ENCODE measurements around the gene FCMR.
"Not testable (repeated sequence)": the region's sequence is repeated elsewhere in the genome, so short reads cannot be mapped to it uniquely, and the experiment has no call there.

Gene FCMR

DNA sequence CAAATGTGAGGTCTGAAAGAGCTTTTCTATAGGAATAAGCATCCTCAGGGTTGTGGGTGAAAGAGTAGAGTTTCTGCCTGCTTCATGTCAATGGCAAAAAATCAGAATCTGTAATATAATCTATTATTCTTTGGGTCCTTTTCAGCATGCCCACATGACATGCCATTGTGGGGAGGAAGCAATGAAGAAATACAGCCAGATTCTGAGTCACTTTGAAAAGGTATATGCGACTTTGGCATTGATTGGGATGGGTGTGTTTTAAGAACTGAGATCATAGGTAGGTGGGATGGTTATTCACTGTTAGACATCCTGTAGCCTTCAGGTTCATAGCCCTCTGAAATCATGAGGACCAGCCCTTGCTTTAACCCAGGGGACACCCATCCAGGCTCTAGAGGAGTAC lies 54.5 kb downstream of the FCMR start:
- DNase-seq = no peak

- DNase-seq = no peak
These were observed 55.7 kb downstream of the FCMR start for GRCh38 chr1:206866062-206866461.

DNA sequence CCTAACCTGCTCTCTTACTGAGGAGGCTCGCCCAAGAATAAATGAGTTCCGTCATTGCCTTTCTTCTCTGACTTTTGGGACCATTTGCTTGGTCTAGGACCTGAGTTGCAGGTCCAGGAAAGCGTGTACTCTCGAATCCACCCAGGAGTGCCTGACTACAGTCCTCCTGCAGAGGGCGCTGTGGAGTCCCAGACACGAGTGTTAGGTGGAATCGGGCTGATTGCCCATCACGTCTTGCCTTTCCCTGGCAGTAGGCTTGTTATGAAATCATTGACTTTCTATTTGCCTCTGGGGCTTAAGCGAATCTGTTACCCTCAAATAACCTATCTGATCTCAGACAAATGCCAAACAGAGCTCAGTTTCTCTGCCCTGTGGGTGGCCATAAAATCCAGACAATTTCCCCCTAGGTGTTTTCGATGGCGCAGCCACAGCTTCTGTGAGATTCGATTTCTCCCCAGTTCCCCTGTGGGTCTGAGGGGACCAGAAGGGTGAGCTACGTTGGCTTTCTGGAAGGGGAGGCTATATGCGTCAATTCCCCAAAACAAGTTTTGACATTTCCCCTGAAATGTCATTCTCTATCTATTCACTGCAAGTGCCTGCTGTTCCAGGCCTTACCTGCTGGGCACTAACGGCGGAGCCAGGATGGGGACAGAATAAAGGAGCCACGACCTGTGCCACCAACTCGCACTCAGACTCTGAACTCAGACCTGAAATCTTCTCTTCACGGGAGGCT lies 56.6 kb downstream of the FCMR start, which contains the start of gene IL20:
TSS of gene IL20 (plus strand) at position 685 of the 733 bp plus-strand sequence. CDS start 230 bp downstream, outside the sequence.
- no peak for DNase-seq

DNA sequence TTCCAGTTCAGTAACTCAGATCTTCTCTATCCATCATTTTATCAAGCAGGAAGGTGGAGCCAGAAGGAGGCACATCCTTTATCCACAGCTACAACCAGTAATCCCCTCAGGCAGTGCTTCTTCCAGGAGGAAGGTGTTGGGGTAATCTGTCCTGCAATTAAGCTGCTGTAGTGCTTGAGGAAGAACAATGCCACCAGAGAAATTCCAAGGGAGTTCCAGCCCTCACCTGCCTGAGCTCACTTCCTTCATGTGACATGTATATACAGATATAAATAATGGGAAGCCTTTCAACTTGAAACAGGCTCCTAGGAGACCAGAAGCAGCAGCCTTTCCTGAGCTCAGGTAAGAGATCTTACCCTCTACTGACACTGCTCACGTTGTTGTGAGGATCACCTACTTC lies 58.5 kb downstream of the FCMR start:
- no peak for DNase-seq

DNA sequence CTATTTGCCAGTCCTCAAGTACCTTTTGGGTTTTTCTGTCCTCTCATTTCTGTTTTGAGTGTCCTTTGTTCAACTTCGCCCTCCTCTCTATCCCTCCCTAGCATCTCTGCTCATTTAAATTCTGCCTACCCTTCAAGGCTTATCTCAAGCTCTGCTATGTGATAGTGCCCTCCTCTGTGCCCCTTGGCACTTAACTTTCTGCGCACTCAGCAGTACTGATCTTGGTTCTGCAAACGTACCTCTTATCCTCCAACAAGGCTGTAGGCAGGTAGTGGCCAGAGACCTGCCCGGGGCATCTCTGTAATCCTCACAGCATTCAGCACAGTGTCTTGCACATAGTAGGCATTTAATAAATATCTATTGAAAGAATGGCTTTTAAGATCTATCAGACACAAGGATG lies 61.6 kb downstream of the FCMR start:
- DNase-seq = no peak

GRCh38 chr1:206859082-206859521 lies 62.6 kb downstream of the FCMR start:
- no peak for DNase-seq

DNA sequence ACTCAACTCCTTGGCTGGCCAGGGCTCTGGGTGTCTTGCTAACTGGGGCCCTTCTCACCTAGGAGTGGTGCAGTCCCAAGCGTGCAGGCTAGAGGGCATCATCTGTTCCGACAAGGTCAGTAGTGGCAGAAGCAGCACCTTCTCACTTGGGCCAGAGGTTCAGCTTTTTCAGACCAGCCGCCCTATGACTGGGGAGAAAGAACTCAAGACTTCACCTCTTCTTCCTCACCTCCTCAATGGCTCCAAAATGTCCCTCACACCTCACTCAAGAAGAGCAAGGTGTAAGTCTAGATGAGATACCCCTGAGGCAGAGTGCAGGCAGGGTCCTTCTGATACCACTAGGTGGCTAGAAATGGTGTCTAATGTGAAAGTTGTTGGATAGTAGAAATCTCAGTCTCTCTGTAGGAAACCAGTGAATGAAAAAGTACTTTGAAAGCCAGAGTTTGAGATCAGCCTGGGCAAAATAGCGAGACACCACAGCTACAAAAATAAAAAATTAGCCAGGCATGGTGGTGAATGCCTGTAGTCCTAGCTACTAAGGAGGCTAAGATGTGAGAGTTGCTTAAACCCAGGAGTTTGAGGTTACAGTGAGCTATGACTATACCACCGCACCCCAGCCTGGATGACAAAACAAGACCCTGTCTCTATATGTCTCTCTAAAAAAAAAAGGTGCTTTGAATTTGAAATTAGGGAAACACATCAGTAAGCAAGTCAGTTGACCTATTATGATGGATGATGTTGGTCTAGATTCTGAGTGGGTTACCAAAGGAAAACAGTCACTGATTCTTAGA lies 64.9 kb downstream of the FCMR start:
- no peak for DNase-seq

GRCh38 chr1:206855859-206856258 lies 65.9 kb downstream of the FCMR start:
- no peak for DNase-seq

DNA sequence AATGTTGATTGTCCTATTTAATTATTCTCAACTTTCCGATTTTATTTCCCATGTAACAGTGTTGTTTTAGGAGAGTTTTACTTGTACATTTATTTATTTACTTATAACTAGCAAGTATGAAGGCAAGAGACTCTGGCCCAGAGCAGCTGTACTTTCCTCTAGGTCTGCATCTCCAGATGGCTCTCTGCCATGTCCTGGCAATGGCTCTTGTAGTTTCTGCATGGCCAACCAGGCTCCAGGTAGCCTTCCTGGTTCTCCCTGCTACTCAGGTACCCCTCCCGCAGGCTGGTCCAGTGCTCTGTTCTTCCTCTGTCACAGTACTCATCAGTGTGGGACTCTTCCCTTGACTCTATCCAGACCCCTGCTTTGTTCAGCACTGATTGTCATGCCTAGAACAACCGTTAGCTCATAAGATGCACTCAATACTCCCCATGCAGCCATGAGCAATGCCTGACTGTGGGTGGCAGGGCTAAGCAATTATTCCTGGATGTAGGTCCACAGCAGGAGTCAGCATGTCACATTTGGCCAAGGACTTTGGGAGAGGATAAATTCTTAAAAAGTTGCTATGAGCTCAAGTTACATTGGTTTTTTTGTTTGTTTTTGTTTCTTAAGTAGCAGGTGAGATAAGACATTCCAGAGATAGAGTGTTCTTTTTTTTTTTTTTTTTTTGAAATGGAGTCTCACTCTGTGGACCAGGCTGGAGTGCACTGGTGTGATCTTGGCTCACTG lies 67.2 kb downstream of the FCMR start:
- no peak for DNase-seq

GRCh38 chr1:206853696-206854095 lies 68.0 kb downstream of the FCMR start:
- not testable (repeated sequence) for DNase-seq

Data from NCI-H510A treated with DMSO at 0.1 percent for 48 hours (cell line).